GM18498 (cell line): ENCODE results near the gene ZSCAN12.

Experiments used
- ATAC-seq: cut with Tn5 transposase; IDR thresholded peaks from one replicate; pipeline ENCODE4 v1.9.1; 2021; ENCODE audit warnings: mild to moderate bottlenecking, moderate library complexity; ENCODE audit not compliant: unreplicated experiment

Gene ZSCAN12

GRCh38 chr6:28354688-28355554, 44.6 kb downstream of the ZSCAN12 start:
- no peak for ATAC-seq

- no peak for ATAC-seq
Measured at GRCh38 chr6:28353981-28354676, 45.4 kb downstream of the ZSCAN12 start.

GRCh38 chr6:28353356-28353755, 46.2 kb downstream of the ZSCAN12 start:
- ATAC-seq, result no peak

GRCh38 chr6:28351493-28351925, 48.0 kb downstream of the ZSCAN12 start:
- no peak for ATAC-seq

- ATAC-seq, result no peak
Measured at GRCh38 chr6:28351087-28351486, 48.5 kb downstream of the ZSCAN12 start.

GRCh38 chr6:28349892-28350737, 49.4 kb downstream of the ZSCAN12 start, which contains the start of gene ZKSCAN3:
Gene ZKSCAN3 (plus strand): TSS chr6:28349947. CDS start chr6:28359587, 9,640 bp downstream.
- ATAC-seq, result peak; percentile 98

- ATAC-seq, result peak; percentile 11
Measured at GRCh38 chr6:28349344-28349891, 50.1 kb downstream of the ZSCAN12 start.

- ATAC-seq, result no peak
Measured at GRCh38 chr6:28347119-28347518, 52.4 kb downstream of the ZSCAN12 start.

- ATAC-seq, result no peak
Measured at GRCh38 chr6:28345201-28345600, 54.3 kb downstream of the ZSCAN12 start.

- ATAC-seq, result no peak
Measured at GRCh38 chr6:28343898-28344677, 55.5 kb downstream of the ZSCAN12 start.

- ATAC-seq, result no peak
Measured at GRCh38 chr6:28340310-28341095, 59.0 kb downstream of the ZSCAN12 start.

GRCh38 chr6:28337121-28337520, 62.4 kb downstream of the ZSCAN12 start:
- ATAC-seq, result no peak

- peak; percentile 43 for ATAC-seq
Measured at GRCh38 chr6:28336284-28337120, 63.0 kb downstream of the ZSCAN12 start.

GRCh38 chr6:28335564-28336283, 63.8 kb downstream of the ZSCAN12 start, which contains the start of gene ZSCAN31:
Gene ZSCAN31 (minus strand): TSS chr6:28336148. CDS start chr6:28329683, 6,465 bp downstream.
- peak; percentile 90 for ATAC-seq

- ATAC-seq, result no peak
Measured at GRCh38 chr6:28335040-28335563, 64.4 kb downstream of the ZSCAN12 start.

GRCh38 chr6:28334286-28335039, 65.1 kb downstream of the ZSCAN12 start:
- no peak for ATAC-seq
